ENCODE results near the gene TDP1.
"Not testable (repeated sequence)": the region's sequence is repeated elsewhere in the genome, so short reads cannot be mapped to it uniquely, and the experiment has no call there.

TDP1 gene

DNA sequence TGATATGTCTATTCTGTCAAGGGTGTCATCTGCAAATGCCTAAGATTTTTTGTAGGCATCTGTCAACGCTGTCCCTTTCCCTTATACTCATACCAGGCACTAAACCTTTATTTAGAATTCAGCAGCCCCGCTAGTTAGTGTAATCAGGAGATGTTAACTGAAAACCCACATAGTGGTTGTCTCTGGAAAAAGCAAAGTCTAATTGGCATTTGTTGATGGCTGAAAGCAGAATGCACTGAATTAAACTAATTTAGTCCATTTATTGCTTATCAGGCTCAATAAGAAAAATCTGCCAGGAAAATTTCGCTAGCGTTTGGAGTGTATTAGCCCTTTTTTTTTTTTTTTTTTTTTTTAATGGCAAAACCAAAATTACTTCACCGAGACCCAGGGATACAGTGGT is 34.5 kb downstream of the TDP1 start:
- no peak for DNase-seq (ENCODE audit: low spot score)

DNA sequence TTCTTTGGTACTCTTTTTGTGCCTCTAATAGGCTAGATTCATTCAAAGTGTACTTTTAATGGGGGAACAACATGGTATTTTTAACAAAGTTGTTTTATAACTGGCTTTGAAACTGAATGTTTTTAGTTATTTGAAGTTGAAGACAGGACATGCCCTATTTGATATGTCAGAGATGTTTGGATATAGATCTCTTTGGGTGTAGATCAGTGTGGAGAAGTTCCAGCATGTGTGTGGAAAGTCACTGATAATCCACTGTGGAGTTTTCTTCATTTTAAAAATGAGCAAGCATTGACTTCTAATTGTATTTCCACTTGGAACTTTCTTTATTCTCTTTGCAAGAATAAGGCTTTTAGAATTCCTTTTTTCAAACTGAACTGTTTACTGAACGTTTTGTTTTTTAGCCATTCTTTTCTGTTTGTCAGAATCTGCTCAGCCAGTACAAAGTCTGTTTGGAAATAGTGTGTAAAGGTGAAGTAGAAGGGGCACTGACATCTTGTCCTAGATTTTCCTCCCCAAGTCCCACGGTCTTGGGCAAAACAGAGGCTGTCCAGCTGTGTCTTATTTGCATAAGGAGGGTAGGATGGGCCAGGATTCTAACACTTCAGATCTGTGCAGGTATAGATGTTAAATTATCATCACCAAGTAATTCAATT is 35.0 kb downstream of the TDP1 start:
- DNase-seq (ENCODE audit: low spot score): no peak

DNA sequence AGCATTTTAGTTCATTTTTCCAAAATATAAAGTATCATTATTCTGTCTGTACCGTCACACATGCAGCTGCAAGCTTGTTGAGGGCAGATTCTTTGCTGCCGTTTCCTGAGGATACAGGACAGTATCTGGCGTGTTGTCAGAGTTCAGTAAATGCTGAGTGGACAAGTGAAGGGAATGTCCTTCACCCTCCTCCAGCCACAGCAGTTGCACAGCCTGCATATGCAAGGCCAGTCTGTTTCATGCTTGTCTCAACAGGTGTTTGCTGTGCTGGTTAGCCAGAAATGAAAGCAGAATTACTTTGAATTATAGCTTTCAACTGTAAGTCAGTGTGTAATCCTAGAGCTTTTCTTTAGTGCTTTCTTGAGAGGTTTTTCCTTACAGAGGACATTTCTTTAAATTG is 36.5 kb downstream of the TDP1 start:
- DNase-seq (ENCODE audit: low spot score): no peak

- DNase-seq (ENCODE audit: low spot score): no peak
Observed at GRCh38 chr14:89996963-89997362, 41.2 kb downstream of the TDP1 start.

DNA sequence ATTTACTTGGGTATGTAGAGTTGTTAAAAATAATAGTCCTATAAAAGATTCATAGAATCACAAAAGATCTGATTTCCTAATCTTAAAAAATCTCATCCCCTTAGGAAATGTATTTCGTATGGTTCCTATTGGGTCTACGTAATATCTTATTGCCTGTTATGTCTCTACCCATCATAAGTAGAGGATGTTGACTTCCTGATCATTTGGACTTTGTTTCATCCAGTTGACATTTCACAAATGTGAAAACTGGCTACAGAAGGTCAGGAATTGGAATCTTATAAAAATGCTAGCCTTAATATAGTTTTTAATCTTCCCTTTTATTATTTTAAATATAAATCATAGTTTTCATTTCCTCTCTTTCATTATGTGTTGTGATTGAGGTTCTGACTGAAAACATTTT is 45.2 kb downstream of the TDP1 start:
- DNase-seq (ENCODE audit: low spot score): no peak

DNA sequence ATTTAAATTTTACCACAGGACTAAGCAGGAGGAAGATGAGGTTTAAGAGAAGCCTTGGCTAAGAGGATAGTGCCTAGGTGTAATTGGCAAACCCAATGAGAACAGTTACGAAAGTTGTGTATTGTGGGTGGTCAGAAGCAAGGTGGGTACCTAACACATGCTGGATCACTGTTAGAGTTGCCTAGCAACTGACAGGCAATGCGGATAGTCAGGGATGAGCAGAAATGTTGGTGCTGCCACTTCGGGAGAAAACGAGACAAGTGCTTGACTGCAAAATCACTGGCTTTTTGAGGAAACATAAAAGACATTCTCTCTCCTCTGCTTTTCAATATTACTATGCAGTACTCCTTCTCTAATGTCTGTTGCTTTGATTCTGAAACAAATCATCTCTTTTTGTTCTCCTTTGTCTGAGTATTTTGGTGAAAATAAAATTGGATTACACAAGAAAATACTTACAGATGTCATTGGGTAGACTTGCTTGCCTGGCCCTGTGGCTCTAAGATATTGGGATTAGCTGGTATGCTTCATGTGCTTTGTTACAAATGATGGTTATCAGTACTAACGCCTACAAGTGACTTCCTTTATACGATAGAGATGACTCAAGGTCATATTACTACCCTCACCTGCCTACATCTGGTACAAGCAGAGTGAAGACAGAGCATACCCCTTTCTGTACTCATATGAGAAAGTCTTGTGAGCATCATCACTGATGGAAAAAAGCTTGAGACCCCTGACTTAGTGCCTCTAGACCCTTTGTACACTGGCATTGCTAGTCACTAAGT is 48.0 kb downstream of the TDP1 start:
- no peak for DNase-seq (ENCODE audit: low spot score)

DNA sequence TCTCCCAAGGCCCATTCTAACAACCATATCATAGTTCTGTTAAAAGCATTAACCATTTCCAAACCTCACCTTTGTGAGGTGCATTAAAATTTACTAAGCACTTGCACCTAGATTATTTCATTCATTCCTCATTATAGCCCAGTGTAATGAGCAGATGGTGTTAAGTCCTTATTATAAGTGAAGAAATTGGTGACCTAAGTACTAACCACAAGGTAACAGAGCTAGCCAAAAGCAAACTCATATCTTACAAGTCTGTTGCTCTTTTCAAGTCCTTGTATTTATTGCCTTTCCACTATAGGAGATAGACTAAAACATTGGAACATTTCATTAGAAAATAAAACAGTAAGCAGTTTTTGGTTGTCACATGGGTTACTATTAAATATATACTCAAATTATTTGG is 49.7 kb downstream of the TDP1 start:
- DNase-seq (ENCODE audit: low spot score): no peak

GRCh38 chr14:90005939-90006530 is 50.3 kb downstream of the TDP1 start:
- no peak for DNase-seq (ENCODE audit: low spot score)

GRCh38 chr14:90017371-90017770 is 61.6 kb downstream of the TDP1 start:
- peak; percentile 27 for DNase-seq (ENCODE audit: low spot score)

DNA sequence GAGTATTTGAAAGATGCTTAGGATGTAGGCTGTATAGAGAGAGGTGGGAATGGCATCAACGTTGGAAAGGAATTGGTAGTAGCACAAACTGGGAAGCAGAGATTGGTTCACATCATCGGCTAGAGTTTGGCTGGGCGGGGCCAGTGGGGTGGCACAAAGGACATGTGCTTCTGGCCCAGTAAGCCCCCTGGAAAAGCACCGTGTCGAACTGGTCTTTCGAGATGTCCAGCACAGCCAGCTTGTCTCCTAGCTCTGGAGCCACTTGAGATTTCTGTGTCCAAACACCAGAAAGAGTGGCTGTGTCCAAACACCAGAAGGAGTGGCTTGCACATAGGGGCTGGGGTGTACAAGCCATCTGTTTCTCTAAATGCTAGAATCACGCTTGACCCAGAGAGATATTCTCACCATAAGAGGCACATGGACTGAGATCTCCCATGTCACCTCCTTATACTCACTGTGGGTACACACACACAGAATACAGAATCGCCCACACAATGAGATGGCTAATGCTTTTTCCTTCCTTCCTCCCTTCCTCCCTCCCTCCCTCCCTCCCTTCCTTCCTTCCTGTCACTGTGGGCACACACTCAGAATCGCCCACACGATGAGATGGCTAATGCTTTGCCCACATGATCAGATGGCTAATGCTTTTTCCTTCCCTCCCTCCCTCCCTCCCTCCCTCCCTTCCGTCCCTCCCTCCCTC is 64.2 kb downstream of the TDP1 start:
- DNase-seq (ENCODE audit: low spot score): no peak

DNA sequence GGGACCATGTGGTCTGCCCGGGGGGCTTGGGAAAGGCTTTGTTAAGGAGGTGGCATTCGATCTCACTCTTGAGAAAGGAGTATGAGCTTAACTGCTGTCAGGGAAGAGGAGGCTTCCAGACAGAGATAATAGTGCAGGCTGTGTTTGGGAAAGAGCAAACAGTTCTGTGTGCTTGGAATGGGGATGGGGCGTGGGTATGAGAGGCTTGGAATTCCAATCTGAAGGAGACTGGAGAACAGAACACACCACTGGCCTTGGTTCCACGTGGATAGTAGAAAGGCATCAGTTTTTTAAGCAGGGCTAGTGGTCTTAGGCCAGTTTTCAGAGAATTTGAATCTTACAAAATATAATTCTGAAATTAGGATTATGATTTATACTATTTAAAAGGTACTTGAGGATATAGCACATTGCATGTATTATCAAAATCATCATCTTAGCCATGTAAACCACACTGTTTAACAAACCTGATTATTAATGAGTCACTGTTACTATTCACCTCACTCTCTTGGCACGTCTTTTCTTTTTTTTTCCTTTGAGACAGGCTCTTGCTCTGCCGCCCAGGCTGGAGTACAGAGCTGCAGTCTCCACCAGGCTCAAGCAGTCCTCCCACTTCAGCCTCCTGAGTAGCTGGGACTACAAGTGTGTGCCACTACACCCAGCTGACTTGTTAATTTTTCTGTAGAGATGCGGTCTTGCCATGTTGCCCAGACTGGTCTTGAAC is 67.6 kb downstream of the TDP1 start:
- no peak for DNase-seq (ENCODE audit: low spot score)

DNA sequence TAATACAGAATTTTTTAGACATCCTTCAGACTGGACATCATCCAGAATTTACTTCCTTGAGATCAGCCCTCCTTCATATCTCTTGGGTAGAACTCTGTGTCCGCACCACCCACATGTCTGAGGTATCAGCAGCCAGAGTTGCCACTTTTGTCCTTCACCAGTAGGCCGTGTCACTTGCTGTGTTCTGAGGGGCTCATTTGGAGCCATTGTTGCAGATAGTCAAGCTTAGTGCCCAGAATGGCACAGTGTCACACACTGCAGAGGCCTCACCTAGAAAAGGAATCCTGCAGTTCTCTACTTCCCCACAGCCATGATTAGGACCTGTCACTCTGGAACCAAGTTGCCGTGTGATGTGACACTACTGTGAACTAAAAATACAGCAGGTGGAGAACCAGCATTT is 69.2 kb downstream of the TDP1 start:
- DNase-seq (ENCODE audit: low spot score): no peak

DNA sequence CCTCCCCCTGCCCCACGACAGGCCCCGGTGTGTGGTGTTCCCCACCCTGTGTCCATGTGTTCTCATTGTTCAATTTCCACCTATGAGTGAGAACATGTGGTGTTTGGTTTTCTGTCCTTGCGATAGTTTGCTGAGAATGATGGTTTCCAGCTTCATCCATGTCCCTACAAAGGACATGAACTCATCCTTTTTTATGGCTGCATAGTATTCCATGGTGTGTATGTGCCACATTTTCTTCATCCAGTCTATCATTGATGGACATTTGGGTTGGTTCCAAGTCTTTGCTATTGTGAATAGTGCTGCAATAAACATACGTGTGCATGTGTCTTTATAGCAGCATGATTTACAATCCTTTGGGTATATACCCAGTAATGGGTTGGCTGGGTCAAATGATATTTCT is 70.9 kb downstream of the TDP1 start:
- not testable (repeated sequence) for DNase-seq (ENCODE audit: low spot score)

GRCh38 chr14:90027842-90028241 is 72.1 kb downstream of the TDP1 start:
- DNase-seq (ENCODE audit: low spot score): no peak

DNA sequence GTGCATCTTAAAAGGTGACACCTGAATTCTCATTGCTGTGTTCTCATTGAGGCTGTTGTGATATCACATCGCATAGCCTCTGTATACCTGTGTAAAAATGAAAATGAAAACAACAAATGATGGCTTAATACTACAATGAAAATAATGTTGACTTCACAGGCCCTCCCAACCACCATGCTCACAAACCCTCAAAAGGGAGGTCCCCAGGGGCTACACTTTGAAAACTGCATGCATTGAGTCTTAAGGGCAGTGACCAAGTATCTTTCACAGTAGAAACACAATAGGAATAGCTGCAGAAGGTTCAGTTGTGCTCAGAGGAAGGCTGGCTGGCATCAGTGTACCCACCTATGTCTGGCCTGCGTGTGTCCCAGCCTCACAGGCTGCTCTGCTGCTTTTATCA is 78.4 kb downstream of the TDP1 start:
- DNase-seq (ENCODE audit: low spot score): no peak

DNA sequence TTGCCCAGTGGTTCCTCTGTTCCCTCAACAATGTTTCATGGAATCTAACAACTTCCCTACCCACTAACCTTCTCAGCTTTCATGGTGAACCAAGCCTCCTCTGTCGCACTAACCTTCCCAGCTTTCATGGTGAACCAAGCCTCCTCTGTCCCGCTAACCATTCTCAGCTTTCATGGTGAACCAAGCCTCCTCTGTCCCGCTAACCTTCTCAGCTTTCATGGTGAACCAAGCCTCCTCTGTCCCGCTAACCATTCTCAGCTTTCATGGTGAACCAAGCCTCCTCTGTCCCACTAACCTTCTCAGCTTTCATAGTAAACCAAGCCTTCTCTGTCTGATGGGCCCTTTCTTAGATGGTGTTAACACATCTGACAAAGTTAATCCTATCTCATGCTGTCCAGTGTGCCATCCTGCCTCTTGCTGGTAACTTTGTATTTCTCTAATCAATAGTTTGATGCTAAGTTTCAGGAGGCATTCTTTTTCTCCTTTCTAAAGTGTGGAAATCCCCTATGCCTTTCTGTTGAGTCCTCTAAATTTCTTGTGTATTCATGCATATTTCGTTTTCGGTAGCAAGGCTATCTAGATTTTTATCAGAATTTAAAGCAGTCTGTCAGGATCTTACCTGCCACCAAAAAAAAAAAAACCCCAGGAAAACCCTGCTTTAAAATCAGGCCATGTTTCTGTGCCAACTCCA is 79.3 kb downstream of the TDP1 start:
- no peak for DNase-seq (ENCODE audit: low spot score)

GRCh38 chr14:90039253-90040010 is 83.7 kb downstream of the TDP1 start:
- DNase-seq (ENCODE audit: low spot score): no peak

GRCh38 chr14:90040411-90040810 is 84.7 kb downstream of the TDP1 start:
- DNase-seq (ENCODE audit: low spot score): no peak

DNA sequence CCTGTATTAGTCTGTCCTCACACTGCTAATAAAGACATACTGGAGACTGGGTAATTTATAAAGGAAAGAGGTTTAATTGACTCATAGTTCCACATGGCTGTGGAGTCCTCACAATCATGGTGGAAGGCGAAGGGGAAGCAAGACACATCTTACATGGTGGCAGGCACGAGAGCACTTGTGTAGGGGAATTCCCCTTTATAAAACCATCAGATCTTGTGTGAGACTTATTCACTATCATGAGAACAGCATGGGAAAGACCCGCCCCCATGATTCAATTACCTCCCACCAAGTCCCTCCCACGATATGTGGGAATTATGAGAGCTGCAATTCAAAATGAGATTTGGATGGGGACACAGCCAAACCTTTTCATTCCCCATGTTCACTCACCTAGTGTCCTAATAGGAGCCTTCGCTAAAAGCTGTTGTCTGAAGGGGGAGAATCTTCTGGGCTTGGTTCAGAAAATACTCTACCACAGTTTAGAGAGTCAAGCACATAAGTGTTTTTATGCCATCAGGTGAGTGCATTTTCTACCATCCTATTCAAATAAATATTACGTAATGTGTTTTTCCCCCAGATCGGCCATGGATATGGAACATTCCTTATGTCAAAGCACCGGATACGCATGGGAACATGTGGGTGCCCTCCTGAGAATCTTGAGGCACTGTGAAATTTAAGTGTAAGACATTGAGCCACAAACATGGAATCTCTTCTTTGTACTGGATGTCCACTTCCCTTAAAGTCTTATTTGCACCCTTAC is 86.9 kb downstream of the TDP1 start:
- no peak for DNase-seq (ENCODE audit: low spot score)

GRCh38 chr14:90045616-90046015 is 89.9 kb downstream of the TDP1 start:
- DNase-seq (ENCODE audit: low spot score): no peak
